ENCODE results near the gene KCND3.
"Not testable (repeated sequence)": the region's sequence is repeated elsewhere in the genome, so short reads cannot be mapped to it uniquely, and the experiment has no call there.

The KCND3 gene

DNA sequence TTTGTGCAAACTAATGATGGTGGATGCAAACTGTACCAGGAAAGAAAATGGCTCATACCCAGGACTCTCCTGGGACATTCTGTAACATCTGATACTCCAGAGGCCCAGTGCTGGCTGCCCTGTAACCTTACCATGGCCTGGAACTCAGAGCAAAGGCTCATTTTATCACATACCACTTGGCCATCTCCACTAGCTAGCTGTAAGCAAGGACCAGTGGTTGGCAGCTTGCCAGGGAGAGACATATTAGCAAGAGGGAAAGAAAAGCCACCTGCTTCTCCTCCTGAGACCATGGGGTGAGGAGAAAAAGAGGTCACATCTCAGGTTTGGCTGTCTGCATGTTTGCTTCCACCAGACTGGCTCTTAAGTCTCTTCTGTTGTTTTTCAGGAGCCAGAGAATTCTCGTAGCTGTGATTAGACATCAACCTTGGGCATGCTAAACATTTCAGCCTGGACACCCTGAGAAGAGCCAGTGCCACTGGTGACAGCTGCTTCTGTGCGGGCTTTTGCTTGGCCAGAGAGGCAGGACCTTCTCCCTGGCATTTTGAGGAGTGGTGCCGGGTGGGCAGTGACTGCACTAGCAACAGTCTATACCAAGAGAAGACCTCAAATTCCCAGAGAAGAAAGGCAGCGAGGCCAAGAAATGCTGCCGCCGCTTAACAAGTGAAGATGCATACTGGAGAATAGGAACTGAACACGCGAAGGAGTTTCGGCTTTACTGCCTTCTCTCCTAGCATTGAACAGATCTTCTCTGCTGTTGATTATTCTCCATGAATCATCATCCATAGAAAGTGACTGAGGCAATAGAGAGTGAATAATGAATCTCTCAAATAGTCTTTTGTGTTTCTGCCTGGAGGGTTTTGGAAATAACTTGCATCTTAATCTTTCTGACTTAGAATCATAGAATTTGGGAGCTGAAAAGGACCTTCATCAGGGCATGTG, 243.5 kb downstream of the KCND3 start:
- no peak for DNase-seq (ENCODE audit: low read depth)
- H3K4me3 ChIP-seq (ENCODE audit: low read length), result no peak overlapping the region
- TF ChIP-seq, protein P1, sequence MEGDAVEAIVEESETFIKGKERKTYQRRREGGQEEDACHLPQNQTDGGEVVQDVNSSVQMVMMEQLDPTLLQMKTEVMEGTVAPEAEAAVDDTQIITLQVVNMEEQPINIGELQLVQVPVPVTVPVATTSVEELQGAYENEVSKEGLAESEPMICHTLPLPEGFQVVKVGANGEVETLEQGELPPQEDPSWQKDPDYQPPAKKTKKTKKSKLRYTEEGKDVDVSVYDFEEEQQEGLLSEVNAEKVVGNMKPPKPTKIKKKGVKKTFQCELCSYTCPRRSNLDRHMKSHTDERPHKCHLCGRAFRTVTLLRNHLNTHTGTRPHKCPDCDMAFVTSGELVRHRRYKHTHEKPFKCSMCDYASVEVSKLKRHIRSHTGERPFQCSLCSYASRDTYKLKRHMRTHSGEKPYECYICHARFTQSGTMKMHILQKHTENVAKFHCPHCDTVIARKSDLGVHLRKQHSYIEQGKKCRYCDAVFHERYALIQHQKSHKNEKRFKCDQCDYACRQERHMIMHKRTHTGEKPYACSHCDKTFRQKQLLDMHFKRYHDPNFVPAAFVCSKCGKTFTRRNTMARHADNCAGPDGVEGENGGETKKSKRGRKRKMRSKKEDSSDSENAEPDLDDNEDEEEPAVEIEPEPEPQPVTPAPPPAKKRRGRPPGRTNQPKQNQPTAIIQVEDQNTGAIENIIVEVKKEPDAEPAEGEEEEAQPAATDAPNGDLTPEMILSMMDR (conservative IDR thresholded peaks at IDR 0.05; ENCODE audit: low read length), result no peak

DNA sequence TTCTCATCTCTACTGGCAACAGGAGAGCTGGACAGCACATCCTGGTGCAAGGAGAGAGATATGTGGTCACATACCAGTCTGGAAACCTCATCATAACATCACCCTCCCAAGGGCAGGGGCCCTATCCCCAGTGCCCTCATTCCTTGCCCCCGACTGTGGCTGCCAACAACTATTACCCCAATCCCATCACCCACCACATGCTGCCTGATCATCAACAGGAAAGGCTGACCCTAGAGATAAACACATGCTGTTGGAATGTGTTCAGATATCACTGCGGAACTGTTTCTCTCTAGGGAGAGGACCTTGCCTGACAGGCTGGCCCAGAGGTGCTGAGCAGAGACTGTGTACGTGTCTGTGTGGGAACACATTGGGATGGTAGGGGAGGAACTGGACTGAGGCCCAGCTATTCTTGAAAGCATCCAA, 245.8 kb downstream of the KCND3 start:
- TF ChIP-seq, protein P1 (conservative IDR thresholded peaks at IDR 0.05; ENCODE audit: low read length), result no peak
- DNase-seq (ENCODE audit: low read depth), result peak; percentile 73
- H3K4me3 ChIP-seq (ENCODE audit: low read length), result no peak overlapping the region

DNA sequence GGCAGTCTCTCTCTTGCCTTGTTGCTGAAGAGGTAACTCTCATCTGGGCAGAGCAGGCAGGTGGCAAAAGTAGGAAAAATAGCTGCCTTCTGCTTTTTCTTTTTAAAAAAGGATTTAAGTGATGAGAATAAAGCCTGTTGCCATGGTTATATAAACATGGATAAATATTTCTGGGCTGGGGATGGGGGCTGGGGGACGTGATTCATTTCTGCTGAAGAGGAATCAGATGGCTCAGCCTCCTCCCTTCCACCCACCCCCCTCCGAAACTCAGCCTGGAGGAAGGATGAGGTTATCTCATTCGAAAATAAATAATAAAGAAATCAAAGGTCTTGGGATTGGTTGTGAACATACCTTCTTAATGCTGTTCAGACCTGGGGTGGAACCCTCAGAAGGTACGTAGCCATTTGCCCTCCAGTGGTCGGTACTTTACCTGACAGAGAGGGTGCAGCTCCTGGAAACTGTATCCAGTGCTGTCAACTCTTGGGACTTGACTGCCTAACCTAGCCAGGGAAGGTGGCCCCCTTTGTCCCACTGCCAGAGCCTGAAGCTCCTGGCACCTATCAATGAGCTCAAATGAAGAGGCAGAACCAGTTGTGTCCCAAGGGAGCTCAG, 246.4 kb downstream of the KCND3 start:
- TF ChIP-seq, protein P1 (conservative IDR thresholded peaks at IDR 0.05; ENCODE audit: low read length), result no peak
- no peak for DNase-seq (ENCODE audit: low read depth)
- no peak overlapping the region for H3K4me3 ChIP-seq (ENCODE audit: low read length)

DNA sequence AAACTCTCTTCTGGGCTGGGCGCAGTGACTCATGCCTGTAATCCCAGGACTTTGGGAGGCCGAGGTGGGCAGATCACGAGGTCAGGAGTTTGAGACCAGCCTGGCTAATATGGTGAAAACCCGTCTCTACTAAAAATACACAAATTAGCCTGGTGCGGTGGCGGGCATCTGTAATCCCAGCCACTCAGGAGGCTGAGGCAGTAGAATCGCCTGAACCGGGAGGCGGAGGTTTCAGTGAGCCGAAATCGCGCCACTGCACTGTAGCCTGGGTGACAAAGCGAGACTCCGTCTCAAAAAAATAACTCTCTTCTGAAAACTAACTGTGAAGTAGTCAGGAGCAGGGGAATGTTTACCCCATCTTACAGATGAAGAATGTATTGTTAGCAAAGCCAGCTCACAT, 247.2 kb downstream of the KCND3 start:
- H3K4me3 ChIP-seq (ENCODE audit: low read length); DNase-seq (ENCODE audit: low read depth): not testable (repeated sequence)

DNA sequence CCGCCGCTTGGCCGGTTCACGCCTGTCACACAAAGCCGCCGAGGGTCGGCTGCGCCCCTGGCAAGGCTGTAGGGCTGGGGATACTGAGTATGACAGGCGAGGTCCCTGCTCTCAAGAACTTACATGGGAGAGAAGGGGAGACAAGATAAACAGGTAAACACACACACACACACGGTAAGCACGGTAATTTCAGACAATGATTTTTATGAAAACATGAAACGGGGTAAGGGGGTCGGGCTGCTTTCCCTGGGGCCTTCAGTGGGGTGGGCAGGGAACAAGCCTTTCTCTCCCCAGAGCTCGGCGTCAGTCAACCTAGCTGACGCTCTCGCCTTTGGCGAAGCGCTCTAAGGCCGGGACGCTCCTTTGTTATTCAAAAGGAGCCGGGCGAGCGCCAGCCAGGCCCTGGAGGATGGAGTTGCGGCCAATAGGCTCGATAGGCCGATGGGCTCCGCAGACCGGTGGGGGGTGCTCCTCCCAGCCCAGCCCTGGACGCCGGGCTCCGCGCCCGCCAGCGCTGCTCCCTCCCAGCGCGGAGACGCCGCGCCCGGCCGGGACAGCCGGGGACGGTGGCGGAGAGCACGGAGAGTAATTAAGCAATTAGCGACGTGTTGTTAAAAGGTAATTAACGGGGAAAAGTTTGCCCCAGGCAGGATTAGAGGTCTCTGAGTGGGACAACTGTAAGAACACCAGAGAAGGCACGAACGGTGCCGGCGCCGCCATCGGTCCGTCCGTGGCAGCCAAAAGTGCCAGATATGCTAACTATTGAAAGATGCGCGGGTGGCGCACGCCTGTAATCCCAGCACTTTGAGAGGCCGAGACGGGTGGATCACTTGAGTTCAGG, 249.3 kb downstream of the KCND3 start:
- H3K4me3 ChIP-seq (ENCODE audit: low read length), result peak overlapping the region; percentile 67
- TF ChIP-seq, protein P1 (conservative IDR thresholded peaks at IDR 0.05; ENCODE audit: low read length), result no peak
- peak; percentile 69 for DNase-seq (ENCODE audit: low read depth)

DNA sequence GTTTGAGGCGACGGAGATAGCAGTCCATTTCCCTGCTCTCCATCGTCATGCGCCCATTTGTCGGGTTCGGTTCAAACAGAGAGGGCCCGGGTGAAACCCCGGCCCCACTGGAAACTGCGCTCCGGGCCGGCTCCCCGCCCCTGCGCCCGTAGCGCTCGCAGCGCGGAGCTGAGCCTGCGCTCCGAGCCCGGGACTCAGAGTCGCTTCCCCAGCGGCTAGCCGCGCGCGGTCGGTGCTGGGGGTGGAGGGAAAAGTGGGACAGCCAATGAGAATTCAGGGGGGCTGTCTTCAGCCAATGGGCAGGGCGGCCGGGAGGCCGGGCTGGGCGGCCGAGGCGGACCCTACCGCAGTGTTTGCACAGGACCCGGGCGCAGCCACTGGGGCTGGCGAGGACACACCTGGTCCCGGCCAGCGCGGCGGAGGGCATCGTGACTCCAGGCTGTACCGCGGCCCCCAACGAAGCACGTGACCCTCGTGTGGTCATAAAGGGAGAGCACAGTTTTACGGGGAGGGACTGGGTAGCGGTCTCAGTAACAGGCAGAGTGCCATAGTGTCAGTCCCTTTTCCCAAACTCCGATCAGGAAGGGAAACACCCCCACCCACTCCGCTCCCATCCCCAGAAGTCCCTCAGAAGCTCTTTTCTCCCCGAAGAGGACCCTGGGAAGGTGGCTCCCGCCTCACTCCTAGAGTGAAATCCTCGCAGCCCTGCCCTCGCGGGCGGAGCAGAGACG, 250.1 kb downstream of the KCND3 start, which contains the start of gene INKA2:
INKA2 (minus strand) TSS at position 202 of the 731 bp plus-strand sequence; CDS start at position 49, 153 bp downstream.
- DNase-seq (ENCODE audit: low read depth), result peak; percentile 78
- TF ChIP-seq, protein P1 (conservative IDR thresholded peaks at IDR 0.05; ENCODE audit: low read length), result no peak
- peak within 1 kb of the TSS; percentile 67 for H3K4me3 ChIP-seq (ENCODE audit: low read length)

All from AG10803 (cell line).